ENCODE measurements around the gene RALGPS1. TPM values are rescaled to one million over a fixed set of nuclear protein-coding genes. Genes with fewer than 3 reads are reported as not detected.

The RALGPS1 gene
- polyA plus RNA-seq, 1 experiment = 1.7 TPM

DNA sequence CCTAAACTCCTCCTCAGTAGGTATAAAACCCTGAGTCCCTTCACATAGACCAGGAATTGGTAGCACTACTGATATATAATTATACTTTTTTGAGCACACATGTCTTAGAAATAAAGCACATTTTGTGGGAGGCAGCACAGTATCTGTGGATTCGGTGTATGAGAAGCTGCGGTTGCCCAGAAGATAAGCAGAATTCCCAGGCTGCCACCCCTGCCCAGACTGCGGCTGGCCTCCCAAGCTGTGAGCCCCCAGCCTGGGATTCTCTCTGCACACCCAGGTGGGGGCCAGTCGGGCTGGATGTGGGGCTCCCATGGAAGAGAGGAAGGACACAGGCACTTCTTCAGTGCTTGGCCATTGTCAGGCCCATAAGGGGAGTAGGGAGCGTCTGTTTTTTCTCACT lies 233.4 kb downstream of the RALGPS1 start:
- TF ChIP-seq, protein P1, sequence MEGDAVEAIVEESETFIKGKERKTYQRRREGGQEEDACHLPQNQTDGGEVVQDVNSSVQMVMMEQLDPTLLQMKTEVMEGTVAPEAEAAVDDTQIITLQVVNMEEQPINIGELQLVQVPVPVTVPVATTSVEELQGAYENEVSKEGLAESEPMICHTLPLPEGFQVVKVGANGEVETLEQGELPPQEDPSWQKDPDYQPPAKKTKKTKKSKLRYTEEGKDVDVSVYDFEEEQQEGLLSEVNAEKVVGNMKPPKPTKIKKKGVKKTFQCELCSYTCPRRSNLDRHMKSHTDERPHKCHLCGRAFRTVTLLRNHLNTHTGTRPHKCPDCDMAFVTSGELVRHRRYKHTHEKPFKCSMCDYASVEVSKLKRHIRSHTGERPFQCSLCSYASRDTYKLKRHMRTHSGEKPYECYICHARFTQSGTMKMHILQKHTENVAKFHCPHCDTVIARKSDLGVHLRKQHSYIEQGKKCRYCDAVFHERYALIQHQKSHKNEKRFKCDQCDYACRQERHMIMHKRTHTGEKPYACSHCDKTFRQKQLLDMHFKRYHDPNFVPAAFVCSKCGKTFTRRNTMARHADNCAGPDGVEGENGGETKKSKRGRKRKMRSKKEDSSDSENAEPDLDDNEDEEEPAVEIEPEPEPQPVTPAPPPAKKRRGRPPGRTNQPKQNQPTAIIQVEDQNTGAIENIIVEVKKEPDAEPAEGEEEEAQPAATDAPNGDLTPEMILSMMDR (IDR thresholded peaks at IDR 0.05; ENCODE audit: insufficient read depth, low read depth, low read length) = no peak
- Histone ChIP-seq H3K36me3 (ENCODE audit: control insufficient read depth, insufficient read depth, low read length) (no peaks in the 10 kb centered on the region), H3K4me3 (ENCODE audit: low read depth, low read length) (no peak overlapping the region), H3K27me3 (ENCODE audit: control insufficient read depth, insufficient read depth, low read length) (peaks cover 5% of the 10 kb centered on the region)
- no peak for DNase-seq (ENCODE audit: low read depth)
- CTCF ChIA-PET = no interaction called here
- POLR2A ChIA-PET = no interaction called here

GRCh38 chr9:127149010-127149409 lies 234.4 kb downstream of the RALGPS1 start:
- peaks cover 5% of the 10 kb centered on the region for H3K27me3 ChIP-seq (ENCODE audit: control insufficient read depth, insufficient read depth, low read length)
- DNase-seq (ENCODE audit: low read depth) = no peak
- H3K36me3 ChIP-seq (ENCODE audit: control insufficient read depth, insufficient read depth, low read length) = no peaks in the 10 kb centered on the region
- TF ChIP-seq, protein P1 (IDR thresholded peaks at IDR 0.05; ENCODE audit: insufficient read depth, low read depth, low read length) = no peak
- CTCF ChIA-PET = interaction anchor here (0.7 to 1.1 kb wide), 2 partner anchors 8 to 12 kb away, joined by 3 to 4 read pairs; no protein-coding TSS in a partner anchor
- POLR2A ChIA-PET = no interaction called here
- no peak overlapping the region for H3K4me3 ChIP-seq (ENCODE audit: low read depth, low read length)

DNA sequence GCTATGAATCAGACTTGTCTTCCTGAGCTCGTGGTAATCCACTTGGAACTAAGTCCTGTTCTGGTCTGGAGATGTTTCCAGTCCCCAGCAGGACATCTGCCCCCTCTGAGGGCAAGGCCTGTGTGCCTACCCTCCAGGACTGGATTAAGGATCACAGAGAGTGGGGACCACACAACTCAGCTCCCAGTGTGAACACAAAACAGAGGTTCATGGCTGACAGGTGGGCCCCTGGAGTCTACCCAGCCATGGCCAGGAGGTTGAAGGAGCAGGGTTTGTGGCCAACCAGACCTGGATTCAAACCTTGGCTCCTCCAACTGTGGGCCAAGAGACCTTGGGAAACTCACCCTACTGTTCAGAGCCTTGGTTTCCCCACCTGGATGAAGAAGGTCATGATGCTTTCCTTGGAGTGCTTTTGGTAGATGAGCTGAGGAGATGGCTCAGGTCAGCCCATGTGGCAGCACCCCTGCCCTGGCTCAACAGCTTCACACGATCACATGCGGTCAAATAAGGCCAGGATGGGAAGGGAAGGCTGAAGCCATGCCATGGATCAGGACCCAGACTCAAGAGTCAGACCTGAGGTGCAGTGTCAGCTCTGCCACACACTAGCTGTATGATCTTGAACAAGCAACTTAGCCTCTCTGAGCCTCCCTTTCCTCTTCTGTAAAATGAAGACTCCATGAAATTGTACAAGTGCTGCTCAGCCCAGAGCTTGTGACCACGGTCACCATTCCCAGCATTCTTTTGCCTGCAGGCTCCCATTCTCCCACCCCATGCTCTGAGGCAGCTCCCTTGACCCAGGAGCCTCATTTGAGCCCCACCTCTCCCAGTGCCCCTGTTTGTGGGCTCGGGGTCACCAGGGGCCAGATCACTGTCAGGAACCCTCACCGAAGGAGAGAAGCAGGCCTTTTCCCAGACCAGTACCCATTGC lies 235.1 kb downstream of the RALGPS1 start:
- CTCF ChIA-PET = interaction anchor here (0.7 to 1.4 kb wide), 4 partner anchors 9 to 49 kb away, joined by 3 to 4 read pairs (median 4); no protein-coding TSS in a partner anchor
- no peaks in the 10 kb centered on the region for H3K36me3 ChIP-seq (ENCODE audit: control insufficient read depth, insufficient read depth, low read length)
- DNase-seq (ENCODE audit: low read depth) = no peak
- no peak overlapping the region for H3K4me3 ChIP-seq (ENCODE audit: low read depth, low read length)
- TF ChIP-seq, protein P1 (IDR thresholded peaks at IDR 0.05; ENCODE audit: insufficient read depth, low read depth, low read length) = no peak
- peaks cover 5% of the 10 kb centered on the region for H3K27me3 ChIP-seq (ENCODE audit: control insufficient read depth, insufficient read depth, low read length)
- POLR2A ChIA-PET = no interaction called here

DNA sequence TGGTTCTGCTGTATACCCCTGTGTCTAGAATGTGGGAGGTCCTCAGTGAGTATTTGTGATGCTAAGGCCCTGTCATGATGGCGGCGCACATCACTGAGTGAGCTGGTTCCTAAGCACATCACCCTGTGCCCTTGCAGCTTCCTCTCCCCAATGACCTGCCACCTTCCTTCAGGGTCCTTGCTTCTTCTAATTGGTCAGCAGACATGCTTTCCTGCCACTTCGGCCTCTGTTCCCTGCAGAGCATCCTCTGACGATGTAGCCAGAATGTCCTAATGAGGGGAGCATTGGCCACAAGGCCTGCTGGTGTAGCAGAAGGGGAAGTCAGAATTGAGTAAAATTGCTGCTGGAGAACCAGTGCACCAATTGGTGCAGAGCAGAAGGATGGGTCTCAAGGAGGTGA lies 238.9 kb downstream of the RALGPS1 start:
- TF ChIP-seq, protein P1 (IDR thresholded peaks at IDR 0.05; ENCODE audit: insufficient read depth, low read depth, low read length) = no peak
- ChIA-PET POLR2A (no interaction called here), CTCF (no interaction called here)
- Histone ChIP-seq H3K36me3 (ENCODE audit: control insufficient read depth, insufficient read depth, low read length) (no peaks in the 10 kb centered on the region), H3K27me3 (ENCODE audit: control insufficient read depth, insufficient read depth, low read length) (peaks cover 2% of the 10 kb centered on the region), H3K4me3 (ENCODE audit: low read depth, low read length) (no peak overlapping the region)
- DNase-seq (ENCODE audit: low read depth) = no peak

- Histone ChIP-seq H3K36me3 (ENCODE audit: control insufficient read depth, insufficient read depth, low read length) (no peaks in the 10 kb centered on the region), H3K4me3 (ENCODE audit: low read depth, low read length) (no peak overlapping the region), H3K27me3 (ENCODE audit: control insufficient read depth, insufficient read depth, low read length) (no peaks in the 10 kb centered on the region)
- TF ChIP-seq, protein P1 (IDR thresholded peaks at IDR 0.05; ENCODE audit: insufficient read depth, low read depth, low read length) = no peak
- CTCF ChIA-PET = interaction anchor here (1.1 kb wide), 1 partner anchor 45 kb away, joined by 3 read pairs; no protein-coding TSS in a partner anchor
- POLR2A ChIA-PET = no interaction called here
- no peak for DNase-seq (ENCODE audit: low read depth)
Observed at GRCh38 chr9:127154003-127154389, 239.4 kb downstream of the RALGPS1 start.

Measured in BJ (cell line).